ENCODE results near the gene FOXP1.

Gene FOXP1

DNA sequence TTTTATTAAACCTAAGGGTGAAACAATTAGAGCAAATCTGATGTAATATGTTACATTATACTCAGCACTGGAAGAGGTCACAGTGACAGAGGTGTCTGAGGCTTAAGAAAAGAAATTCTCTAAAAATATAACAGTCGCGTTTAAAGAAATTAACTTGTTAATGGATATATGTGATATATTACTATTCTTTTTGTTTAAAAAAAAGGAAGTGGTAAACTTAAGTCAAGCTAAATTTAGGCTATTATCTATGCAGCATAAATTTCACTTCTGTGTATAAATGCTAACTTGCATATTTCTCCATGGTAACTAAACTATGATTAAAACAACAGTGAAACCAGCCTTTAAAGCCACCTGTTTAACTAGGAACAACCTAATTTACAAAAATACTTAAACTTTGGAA is 191.3 kb downstream of the FOXP1 start:
- DNase-seq = no peak

DNA sequence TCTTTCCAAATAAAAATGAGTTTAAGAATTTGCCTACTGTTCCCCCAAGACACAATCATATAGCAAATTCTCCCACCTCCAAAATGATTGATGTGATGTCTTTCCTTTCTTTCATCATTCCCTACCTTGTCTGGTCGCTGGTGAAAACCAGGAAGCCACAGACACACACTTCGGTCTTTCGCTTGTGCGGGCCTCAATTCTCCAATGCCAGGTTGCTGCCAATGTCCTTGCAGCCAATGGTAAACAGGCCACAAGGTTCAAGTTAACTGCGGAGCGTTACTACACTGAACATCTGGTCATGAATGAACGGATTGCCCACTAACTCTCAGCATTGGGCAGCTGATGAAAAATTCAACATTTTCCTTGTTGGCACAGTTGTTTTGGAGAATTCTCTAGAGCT is 192.2 kb downstream of the FOXP1 start:
- no peak for DNase-seq

DNA sequence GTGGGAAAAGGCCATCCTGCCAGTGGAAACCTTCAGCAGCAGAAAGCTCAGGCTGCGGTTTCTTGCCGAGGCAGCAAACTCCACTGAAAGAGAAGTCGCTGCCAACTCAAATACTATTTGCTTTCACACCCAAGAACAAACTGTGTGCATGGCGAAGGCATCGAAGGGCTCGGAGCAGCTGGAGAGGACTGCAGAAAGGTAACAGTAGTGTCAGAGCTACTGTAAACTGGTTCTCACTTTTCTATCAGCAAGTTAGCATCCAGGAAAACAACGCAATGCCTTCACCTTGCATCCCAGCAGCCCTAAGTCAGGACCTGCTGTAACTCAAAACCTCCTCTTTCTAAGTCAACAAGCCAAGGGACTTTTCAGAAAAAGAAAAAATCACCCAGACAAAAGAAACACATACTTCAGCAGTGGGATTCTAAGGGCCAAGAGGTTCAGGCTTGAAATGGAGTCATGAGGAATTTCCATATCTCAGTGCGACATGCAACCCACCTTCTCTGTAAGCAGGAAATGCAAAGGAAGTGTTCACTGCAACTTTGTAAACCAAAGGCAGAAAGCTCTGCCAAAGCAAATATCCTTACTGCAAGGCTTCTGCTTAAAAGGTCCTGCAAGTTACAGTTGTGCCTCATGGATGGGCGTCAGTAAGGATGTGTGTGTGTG is 193.5 kb downstream of the FOXP1 start:
- peak; percentile 31 for DNase-seq

DNA sequence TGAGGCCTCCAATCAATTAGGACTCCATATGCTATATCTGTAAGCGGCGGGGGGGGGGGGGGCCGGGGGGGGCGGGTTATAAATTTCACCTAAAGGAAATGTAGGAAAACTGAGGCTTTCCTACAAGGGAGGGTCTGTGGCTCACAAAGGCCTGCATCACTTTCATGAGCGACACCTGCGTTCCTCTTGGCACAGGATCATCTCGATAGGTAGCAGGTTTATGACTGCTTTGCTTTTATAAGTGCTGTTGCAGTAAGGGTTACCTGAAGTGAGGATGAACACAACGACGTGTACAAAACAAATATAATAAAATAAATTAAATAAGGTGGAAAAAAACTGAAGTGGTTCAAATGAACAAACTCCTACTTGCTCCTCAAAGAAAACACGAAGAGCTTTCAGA is 194.3 kb downstream of the FOXP1 start:
- no peak for DNase-seq

DNA sequence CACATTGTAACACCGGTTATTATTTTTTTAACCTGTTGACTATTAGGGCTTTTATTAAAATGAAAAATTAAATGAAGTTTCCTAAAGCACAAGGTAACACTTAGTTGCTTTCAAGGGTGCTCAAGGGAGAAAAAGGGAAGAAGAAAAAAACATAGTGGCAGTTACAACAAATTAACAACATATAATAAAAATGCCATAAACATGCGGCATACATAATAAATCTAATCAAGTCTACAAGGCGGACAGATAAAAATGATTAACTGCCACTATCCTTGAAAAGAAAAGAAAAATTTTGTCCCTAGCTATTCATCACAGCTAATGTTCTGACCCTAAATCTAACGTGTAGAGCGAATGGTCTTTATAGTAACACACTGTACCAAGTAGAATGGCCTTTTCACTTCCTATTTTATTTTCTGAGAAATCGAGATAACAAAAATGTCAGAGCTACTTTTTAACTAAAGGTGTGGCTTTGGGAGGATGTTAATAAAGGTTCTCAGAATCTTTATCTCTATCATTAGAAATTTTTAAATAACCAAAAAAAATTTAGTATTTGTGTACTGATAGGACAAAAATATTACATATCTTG is 194.9 kb downstream of the FOXP1 start:
- no peak for DNase-seq

DNA sequence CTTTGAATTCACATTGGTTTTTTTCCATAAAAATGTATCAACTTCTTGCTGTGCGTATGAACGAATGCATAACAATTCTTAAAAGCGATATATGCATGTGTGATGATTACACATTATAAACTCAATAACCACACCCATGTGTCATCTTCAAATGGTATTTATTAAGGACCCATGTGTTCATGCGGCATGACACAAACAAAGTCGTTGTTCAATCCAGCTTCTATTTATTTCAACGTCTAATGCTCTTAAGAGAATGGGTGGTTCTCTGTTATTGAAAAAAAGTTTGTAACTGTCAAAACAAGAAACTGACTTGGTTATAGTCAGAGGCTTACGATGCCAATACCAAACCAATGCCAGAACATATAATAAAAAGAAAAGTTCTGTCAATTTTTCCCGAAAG is 195.9 kb downstream of the FOXP1 start:
- no peak for DNase-seq

DNA sequence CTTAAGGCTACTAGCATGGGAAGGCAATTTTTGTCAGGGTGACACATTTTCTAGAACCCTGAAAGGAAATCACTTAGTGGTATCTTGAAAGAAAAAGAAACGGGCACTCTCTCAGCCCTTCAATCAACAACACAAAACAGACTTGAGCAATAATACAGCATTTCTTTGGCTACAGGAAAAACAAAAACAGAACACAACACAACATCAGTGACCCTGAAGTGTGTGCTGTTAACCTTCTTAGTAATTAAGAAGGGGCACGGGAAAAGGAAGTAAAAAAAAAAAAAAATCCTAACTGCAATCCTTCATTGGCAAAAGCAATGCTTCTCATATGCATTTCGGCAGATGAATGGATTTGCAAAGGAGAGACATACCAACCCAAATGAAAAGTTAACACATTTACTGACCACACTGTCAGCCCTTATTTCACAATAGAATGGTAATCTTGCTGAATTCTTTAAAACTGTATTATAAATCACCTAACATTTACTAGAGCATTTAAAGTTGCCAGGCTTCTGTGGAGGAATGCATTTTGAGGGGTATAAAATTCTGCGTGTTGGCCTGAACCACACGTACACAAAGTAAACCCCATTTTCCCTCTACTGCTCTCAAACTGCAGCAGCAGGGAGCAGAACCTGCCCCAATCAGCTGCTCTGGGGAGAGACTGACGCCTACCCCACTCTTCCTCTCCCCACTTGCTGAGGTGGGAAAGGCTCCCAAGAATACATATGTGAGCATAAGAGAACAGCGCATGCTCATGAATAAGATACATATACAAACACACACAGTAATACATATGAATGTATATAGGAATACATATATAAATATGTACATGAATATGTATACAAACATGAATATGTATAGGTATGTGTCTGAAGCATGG is 198.5 kb downstream of the FOXP1 start:
- DNase-seq = no peak

DNA sequence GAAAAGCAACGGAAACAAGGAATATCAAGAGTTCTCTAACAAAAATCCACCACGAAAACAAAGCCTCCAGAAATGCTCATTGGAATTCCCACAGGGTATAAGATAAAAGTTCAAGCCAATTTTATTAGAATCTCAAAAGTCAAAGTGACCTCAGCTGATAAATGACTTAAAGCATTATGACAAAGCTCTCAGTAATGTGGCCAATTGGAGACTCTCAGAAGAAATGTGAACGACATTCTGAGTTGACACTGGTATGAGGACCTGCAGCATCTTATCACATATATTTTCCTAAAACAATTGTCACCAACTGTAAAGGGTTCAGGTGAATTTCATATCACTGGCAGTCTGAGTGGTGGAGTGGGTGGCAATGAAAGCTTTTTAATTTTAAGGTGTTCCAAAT is 199.1 kb downstream of the FOXP1 start:
- DNase-seq = no peak

DNA sequence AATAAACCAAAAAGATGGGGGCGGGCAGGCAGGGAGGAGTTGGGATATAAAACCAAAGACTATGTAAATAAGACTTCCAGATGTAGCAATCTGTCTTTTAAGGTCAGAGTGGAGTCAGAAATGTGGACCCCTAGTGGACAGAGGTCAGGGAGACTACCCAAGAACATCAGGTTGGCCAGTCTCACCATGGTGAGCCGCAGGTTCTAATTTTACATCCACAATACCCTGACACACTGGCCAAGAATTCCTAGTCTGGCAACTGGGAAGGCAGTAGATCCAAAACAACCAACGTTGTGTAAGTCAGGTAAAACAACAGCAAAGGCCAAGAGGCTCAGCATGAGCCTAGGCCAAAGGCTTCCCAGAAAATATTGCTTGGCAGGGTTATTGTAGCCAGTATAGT is 203.4 kb downstream of the FOXP1 start:
- DNase-seq = no peak

DNA sequence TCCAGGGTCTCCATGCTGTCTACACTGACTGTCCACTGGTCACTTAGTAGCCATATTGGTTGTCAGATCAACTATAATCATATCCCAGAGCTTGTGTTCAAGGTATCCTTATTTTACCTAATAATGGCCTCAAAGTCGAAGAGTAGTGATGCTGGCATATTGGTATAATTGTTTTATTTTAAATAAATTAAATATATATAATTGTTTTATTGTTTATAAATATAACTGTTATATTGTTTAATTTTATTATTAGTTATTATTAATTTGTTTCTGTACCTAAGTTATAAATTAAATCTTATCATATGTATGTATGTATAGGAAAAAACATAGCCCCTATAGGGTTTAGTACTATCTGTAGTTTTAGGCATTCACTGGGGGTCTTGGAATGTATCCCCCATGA is 205.0 kb downstream of the FOXP1 start:
- no peak for DNase-seq

DNA sequence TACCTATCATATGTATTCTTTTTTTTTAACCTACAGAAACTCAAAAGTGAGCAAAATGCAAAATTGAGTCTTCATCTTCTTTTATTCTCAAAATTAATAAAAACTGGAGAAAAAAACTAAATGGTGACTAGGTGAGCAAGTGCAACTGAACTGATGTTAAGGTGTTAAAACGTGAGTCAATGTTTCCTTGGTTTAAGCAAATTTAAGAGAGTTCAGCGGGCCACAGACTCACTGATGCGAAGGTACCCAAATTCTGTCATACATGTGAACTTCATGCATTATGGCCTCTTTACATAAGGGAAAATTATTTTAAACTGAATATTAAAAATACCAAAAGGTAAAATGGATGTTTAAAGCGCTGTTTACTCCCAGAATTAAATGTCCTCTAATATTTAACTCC is 206.6 kb downstream of the FOXP1 start:
- DNase-seq = no peak

DNA sequence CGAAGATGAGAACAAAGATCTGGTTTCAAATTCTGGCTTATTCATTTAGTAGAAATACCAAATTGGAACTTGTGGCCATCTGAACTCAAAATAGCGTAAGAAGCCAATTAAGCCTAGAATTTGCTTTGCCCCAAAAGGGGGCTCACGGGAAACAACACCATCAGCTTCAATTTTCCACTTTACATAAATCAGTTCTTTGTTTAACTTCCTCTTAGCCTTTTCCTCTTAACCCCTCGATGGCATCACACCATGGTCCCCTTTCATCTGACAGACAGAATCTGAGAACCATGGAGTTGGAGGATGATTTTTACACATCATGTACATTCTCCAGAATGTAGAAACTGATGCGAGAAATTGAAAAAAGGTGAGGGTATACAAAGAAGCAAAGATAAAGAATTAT is 207.0 kb downstream of the FOXP1 start:
- DNase-seq = no peak

DNA sequence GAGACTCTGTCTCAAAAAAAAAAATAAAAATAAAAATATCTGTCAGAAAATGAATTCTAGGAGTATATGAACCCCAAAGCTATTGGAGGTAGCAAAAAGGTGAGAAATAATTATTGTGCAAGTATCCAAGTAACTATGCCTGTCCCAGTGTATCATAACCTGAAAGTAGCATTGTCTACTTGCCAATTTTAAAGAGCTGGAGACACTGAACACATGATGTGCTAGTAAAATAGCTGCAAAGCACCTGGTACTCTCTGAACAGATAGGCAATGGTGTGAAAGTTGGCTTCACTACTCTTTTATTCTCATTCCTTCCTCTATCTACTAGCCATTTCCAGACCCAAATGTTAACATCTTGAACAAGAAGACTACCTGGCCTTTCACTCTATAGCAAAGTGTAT is 208.9 kb downstream of the FOXP1 start:
- DNase-seq = no peak

DNA sequence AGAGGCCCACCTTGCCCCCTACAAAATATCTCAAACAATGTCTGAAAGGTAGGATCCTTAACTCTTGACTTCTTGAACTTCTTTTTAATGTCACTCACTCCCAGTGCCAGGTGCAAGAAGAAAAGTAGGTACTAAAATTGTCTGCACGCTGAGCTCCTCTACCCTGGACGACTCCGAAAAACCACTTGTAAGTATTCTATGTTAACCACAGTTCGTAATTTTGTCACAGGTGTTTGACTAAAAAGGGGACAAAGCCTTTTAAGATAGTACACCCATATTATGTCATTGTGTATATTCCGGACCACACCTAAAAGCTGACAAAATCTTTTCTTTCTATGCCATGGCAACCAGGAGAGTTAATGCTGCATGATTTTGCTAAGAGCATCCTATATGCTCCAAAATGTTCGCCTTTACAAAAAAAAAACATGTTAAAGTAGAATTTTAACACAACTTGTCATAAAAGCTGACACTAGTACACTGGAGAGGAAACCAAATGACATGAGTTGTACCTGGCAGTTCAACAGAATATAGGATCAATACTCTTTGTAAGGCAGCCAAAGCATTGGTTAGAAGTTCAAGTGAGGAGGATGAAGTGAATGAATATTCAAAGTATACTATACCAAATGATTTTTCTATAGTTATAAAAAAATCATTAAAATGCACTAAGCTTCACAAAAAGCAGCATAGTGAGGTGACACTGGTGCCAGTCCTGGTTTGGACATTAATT is 210.5 kb downstream of the FOXP1 start:
- no peak for DNase-seq

DNA sequence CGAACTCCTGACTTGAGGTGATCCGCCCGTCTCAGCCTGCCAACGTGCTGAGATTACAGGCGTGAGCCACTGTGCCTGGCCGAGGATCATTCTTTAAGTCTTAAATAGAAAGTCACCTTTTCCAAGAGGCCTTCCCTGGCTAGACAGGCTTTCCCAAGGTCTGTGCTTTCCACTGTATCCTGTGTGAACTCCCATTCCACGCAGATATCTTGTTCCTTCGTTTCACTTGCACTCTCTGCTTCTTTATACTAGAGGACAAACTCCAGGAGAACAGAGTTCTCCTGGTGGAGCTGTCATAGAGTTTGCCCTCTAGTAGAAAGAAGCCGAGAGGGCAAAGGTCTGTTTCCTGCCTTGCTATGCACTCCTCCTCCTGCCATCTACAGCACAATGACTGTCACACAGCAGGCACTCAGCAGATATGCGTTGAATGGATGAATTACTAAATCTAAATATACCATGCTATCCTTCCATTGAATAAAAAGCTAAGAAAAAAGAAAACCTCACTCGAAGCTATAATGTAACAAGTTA is 211.2 kb downstream of the FOXP1 start:
- no peak for DNase-seq

DNA sequence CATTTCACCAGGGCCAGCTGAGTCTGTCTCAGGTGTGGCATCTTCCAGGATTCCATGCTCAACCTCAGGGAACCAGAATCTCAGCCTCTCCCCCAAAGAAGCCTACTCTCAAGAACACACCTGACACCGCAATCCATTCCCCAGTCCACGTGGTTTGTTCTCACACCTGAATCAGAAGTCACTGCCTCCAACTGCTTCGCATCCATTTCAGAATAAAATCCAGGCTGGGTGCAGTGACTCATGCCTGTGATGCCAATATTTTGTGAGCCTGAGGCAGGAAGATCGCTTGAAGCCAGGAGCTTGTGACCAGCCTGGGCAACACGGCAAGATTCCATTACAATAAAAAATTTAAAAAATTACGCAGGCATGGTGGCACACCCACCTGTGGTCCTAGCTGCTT is 212.2 kb downstream of the FOXP1 start:
- DNase-seq = no peak

DNA sequence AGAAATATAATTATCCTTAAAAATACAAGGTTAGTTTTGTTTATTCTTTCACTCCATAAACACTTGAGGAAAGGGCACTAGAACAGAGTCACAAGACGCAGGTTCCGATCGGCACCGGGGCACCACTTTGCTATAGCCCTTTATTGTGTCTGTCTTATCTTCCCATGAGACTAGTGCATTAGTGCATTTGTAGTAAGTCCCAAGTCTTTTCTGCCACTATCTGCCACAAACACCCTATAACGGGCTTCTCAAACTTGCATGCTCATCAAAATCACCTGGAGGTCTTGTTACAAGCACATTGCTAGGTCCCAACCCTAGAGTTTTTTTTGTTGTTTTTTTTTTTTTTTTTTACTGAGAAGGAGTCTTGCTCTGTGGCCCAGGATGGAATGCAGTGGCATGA is 213.1 kb downstream of the FOXP1 start:
- no peak for DNase-seq

DNA sequence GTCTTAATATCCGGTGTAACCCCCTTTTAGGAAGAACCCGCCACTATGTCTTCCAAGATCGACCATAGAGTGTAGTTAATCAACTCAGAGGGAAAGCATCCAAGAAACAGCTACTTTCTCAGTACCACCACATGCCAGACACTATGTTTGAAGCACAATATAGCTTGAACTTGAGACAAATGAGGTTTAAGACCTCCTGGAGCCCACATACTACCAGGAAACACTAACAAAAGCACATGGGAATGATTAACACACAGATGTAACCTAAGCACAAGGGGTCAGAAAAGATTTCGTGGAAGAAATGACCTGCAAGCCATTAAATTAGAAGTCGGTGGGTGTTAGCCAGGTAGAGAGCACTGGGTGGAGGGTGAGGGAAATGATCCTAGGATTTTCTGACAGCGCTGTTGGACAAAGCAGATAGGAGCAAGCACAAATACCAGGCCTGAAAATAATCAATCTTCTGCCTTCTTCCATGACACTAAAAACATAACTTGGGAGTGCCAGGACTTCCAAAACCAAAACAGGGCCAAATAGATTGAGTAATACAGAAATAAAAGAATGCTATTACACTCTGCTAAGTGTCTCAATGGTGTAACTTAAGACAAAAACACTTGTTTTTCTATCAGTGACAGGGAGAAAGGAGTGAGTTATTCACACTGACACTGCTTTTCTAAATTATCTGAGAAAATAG is 213.7 kb downstream of the FOXP1 start:
- DNase-seq = no peak

DNA sequence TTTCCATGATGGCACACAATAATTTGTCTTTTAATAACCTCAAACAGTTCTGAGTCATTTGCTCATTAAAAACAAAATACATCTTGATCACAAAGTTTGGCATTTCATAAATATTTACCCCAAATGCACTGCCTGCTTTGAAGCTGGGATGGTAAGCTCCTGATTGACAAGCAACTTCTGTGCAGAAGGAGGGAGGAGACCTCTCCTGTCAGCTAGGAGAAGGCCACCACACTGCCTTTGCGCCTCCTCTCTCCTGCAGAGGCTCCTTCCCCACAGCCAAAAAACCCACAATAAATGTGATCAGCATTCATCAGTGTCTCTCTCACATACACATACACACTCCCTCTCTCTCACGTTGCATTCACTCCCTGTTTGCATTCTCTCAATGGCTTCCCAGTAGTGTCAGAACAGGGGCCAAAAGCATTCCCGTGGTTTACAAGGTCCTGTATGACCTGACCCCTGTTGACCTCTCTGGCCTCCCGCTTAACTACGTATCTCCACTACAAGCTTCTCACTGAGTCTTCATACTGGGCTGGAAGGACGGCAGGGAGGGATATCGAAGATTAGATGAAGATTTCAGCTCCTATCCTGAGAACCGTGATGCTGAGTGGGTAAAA is 216.4 kb downstream of the FOXP1 start:
- DNase-seq = no peak

DNA sequence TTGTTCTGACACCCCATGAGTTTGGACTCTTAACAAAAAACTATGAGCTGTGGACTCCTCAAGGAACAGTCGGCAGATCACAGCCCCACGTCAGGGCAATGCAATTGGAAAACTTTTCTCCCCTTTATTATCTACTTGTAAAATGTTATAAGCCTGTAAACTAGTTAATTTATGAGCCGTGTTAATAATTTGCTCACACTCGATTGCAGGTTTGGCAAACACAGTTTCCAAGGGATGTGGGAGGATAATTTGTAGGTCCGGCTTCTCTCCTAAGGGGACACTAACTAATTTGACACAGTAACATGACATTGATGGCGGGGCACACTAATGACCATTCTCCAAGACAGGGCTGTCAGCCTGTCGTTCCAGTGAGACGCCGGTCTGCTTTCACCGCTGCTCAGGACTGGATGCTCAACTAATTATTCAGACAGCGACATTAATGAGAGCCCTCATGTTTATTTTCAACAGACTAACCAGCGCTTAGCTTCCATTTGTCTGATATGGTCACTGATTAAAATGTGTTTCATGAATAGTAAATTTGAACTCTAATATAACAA is 222.1 kb downstream of the FOXP1 start:
- no peak for DNase-seq

DNA sequence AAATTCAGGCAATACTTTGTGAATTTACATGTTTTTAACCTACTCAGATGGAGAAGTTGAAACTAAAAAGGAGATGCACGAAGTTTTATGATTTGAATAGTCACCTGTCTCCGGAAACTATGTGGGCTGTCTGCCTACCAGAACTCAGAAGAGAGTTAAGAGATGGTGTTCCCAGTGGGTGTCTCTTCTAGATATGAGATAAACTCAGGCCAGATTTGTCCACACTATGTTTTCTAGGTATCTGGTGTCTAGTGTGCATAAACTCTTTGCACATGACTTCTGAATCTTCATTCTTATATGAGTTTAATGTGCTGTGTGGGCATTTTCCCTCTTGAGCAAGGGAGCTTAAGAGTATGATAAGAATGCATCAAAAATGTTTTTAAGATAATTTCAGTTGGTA is 222.8 kb downstream of the FOXP1 start:
- no peak for DNase-seq

DNA sequence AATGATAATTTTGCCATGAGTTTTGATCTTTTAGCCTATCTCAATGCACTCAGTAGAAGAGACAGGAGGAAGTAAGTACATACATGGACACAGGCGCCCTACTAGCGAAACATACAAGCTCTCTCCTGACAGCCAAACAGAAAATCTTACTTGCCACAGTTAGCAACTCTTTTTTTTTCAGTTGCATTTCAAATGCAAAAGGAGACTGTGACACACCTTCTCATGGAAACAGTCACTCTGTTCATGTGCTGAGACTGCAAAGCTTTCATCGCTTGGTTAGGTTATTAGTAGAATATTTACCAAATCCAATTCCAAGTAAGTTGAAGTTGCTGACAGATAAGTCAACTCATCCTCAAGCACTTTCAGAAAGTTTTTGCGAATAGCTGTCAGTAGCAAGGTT is 223.3 kb downstream of the FOXP1 start:
- no peak for DNase-seq

Data from NCI-H1092 treated with DMSO at 0.1 percent for 48 hours (cell line).